Caco-2 (cell line): ENCODE measurements around the gene TMEM171. TPM values are rescaled to one million over a fixed set of nuclear protein-coding genes. Genes with fewer than 3 reads are reported as not detected.

Source experiments
- BruUV-seq: library from RNA; stranded (reverse); fragments of 400-500 nt; replicated peaks from 2 replicates; lab custom pipeline; 2021; lab: Mats Ljungman, UMichigan
- CTCF ChIA-PET: fragments of 300-600 bp; sonication (Branson Sonifier 250); formaldehyde crosslinking; loops from one replicate; lab custom pipeline; 2022; ENCODE audit warnings: antibody characterized with exemption; lab: Charles Lee
- POLR2A ChIA-PET: fragments of 300-600 bp; sonication (Branson Sonifier 250); formaldehyde crosslinking; loops from one replicate; lab custom pipeline; 2022; ENCODE audit warnings: antibody characterized with exemption; lab: Charles Lee
- DNase-seq, 2 experiments: peaks; one replicate each; pipeline versions ENCODE4 v3.0.0 to v3.0.0-alpha.2; 2020 to 2022
- H3K27me3 ChIP-seq: replicated peaks from 2 replicates; pipeline ENCODE4 v1.6.0; 2011; ENCODE audit warnings: low read length; ENCODE audit not compliant: control insufficient read depth, insufficient read depth
- H3K36me3 ChIP-seq: 2 replicates; pipeline ENCODE4 v1.5.1; 2011; ENCODE audit warnings: low read length; ENCODE audit not compliant: control insufficient read depth, insufficient read depth
- H3K4me1 ChIP-seq: fragments of 250-450 bp; sonication (Bioruptor Pico); 2 replicates; pipeline ENCODE4 v1.5.1; 2020; ENCODE audit warnings: mild to moderate bottlenecking
- H3K4me3 ChIP-seq: 2 replicates; pipeline ENCODE4 v1.5.1; 2011; ENCODE audit warnings: low read depth, mild to moderate bottlenecking, control low read depth, low read length
- H3K9me3 ChIP-seq: fragments of 250-450 bp; sonication (Bioruptor Pico); 2 replicates; pipeline ENCODE4 v1.5.1; 2020; ENCODE audit warnings: mild to moderate bottlenecking, moderate library complexity
- H3K27ac Mint-ChIP-seq: one replicate; pipeline ENCODE4 v1.8.0; 2022; ENCODE audit warnings: mixed read lengths; ENCODE audit not compliant: unreplicated experiment
- H3K27me3 Mint-ChIP-seq: one replicate; pipeline ENCODE4 v1.8.0; 2022; ENCODE audit warnings: mixed read lengths; ENCODE audit not compliant: insufficient read depth, unreplicated experiment
- H3K36me3 Mint-ChIP-seq: one replicate; pipeline ENCODE4 v1.8.0; 2022; ENCODE audit warnings: mild to moderate bottlenecking, mixed read lengths; ENCODE audit not compliant: insufficient read depth, unreplicated experiment
- H3K4me1 Mint-ChIP-seq: one replicate; pipeline ENCODE4 v1.8.0; 2022; ENCODE audit warnings: low read depth, mixed read lengths; ENCODE audit not compliant: unreplicated experiment
- H3K4me3 Mint-ChIP-seq: one replicate; pipeline ENCODE4 v1.8.0; 2022; ENCODE audit warnings: mild to moderate bottlenecking, moderate library complexity, mixed read lengths; ENCODE audit not compliant: unreplicated experiment
- H3K9me3 Mint-ChIP-seq: one replicate; pipeline ENCODE4 v1.8.0; 2022; ENCODE audit warnings: mixed read lengths; ENCODE audit not compliant: unreplicated experiment
- CTCF ChIP-seq, 2 experiments: fragments of 200-600 bp in 1 of 2; IDR thresholded peaks; 1 replicate in 1 of 2; 2 replicates in 1 of 2; pipeline versions ENCODE4 v1.5.1 to v1.8.0; 2011 to 2022; ENCODE audit warnings: antibody characterized with exemption in 1 of 2, control low read depth in 1 of 2, inconsistent platforms in 1 of 2, low read depth in 1 of 2, low read length in 1 of 2, mild to moderate bottlenecking in 1 of 2, moderate library complexity in 1 of 2; ENCODE audit not compliant: insufficient read depth in 1 of 2, severe bottlenecking in 1 of 2, unreplicated experiment in 1 of 2
- intact Hi-C: fragments of 100-400 bp; cut with micrococcal nuclease; formaldehyde crosslinking; loops from one replicate; pipeline ENCODE4 v1.10.0; 2022; ENCODE audit not compliant: unreplicated experiment
- total RNA-seq: library from RNA; stranded (reverse); gene quantifications from 2 replicates; pipeline ENCODE4 v1.2.3, GENCODE V29; 2022

Gene TMEM171
- total RNA-seq, 1 experiment from 2014 or later, result 1.2 TPM

- ChIA-PET POLR2A (no interaction called here), CTCF (interaction anchor here (0.6 kb wide), 1 partner anchor 15 kb away, joined by 5 read pairs; no protein-coding TSS in a partner anchor)
- Histone ChIP-seq H3K27me3 (no peaks in the 10 kb centered on the region), H3K36me3 (no peaks in the 10 kb centered on the region), H3K9me3 (no peaks in the 10 kb centered on the region), H3K4me1 (peaks cover 12% of the 10 kb centered on the region), H3K4me3 (no peak overlapping the region)
- BruUV-seq, result no TSS peak
- intact Hi-C loops, result no loop called here
- Mint-ChIP-seq H3K27ac (no peak overlapping the region), H3K4me1 (peaks cover 21% of the 10 kb centered on the region), H3K27me3 (no peaks in the 10 kb centered on the region), H3K4me3 (no peak overlapping the region), H3K36me3 (peaks cover 4% of the 10 kb centered on the region), H3K9me3 (no peaks in the 10 kb centered on the region)
- TF ChIP-seq CTCF (IDR thresholded peaks at IDR 0.05; ENCODE audit: insufficient read depth in 1 of 2, low read depth in 1 of 2, low read length in 1 of 2, severe bottlenecking in 1 of 2, unreplicated experiment in 1 of 2), result no peak
- DNase-seq, result no peak
Observed at GRCh38 chr5:73130811-73131210, 10.4 kb downstream of the TMEM171 start.

GRCh38 chr5:73131711-73132425 lies 11.5 kb downstream of the TMEM171 start:
- peaks cover 18% of the 10 kb centered on the region for H3K4me1 ChIP-seq
- H3K9me3 ChIP-seq, result no peaks in the 10 kb centered on the region
- Mint-ChIP-seq H3K9me3 (no peaks in the 10 kb centered on the region), H3K27me3 (no peaks in the 10 kb centered on the region), H3K27ac (no peak overlapping the region), H3K4me3 (no peak overlapping the region), H3K36me3 (peaks cover 4% of the 10 kb centered on the region), H3K4me1 (peaks cover 21% of the 10 kb centered on the region)
- ChIA-PET CTCF (interaction anchor here (1.0 kb wide), 2 partner anchors 70 to 84 kb away, joined by 3 to 4 read pairs; no protein-coding TSS in a partner anchor), POLR2A (no interaction called here)
- no peak overlapping the region for H3K4me3 ChIP-seq
- no peak for TF ChIP-seq CTCF (IDR thresholded peaks at IDR 0.05; ENCODE audit: insufficient read depth in 1 of 2, low read depth in 1 of 2, low read length in 1 of 2, severe bottlenecking in 1 of 2, unreplicated experiment in 1 of 2)
- no peak for DNase-seq
- BruUV-seq, result no TSS peak
- no peaks in the 10 kb centered on the region for H3K36me3 ChIP-seq
- H3K27me3 ChIP-seq, result no peaks in the 10 kb centered on the region
- intact Hi-C loops, result no loop called here

GRCh38 chr5:73132759-73133158 lies 12.4 kb downstream of the TMEM171 start:
- TF ChIP-seq CTCF (IDR thresholded peaks at IDR 0.05; ENCODE audit: insufficient read depth in 1 of 2, low read depth in 1 of 2, low read length in 1 of 2, severe bottlenecking in 1 of 2, unreplicated experiment in 1 of 2), result no peak
- Histone ChIP-seq H3K4me1 (peaks cover 18% of the 10 kb centered on the region), H3K9me3 (no peaks in the 10 kb centered on the region), H3K4me3 (no peak overlapping the region), H3K36me3 (no peaks in the 10 kb centered on the region), H3K27me3 (no peaks in the 10 kb centered on the region)
- intact Hi-C loops, result no loop called here
- Mint-ChIP-seq H3K36me3 (peaks cover 4% of the 10 kb centered on the region), H3K4me1 (peaks cover 21% of the 10 kb centered on the region), H3K4me3 (no peak overlapping the region), H3K27me3 (no peaks in the 10 kb centered on the region), H3K9me3 (no peaks in the 10 kb centered on the region), H3K27ac (no peak overlapping the region)
- ChIA-PET POLR2A (no interaction called here), CTCF (no interaction called here)
- no peak for DNase-seq
- no TSS peak for BruUV-seq
